Activated CD8-positive, alpha-beta T cell treated with anti-CD3 and anti-CD28 coated beads, Interleukin-2, amount 10 ng/mL, durations not matched to agents 7 days and 5 days (primary cell): ENCODE measurements around the gene TRPC4. TPM values are rescaled to one million over a fixed set of nuclear protein-coding genes. Genes with fewer than 3 reads are reported as not detected.

Source experiments
- ATAC-seq: fragments of 150-1000 bp; cut with Tn5 transposase; one replicate; pipeline ENCODE4 v1.10.0; 2021; ENCODE audit warnings: moderate library complexity
- CTCF ChIA-PET: fragments of 350-600 bp; sonication (Branson Sonifier 250); formaldehyde crosslinking; loops from one replicate; lab custom pipeline; 2021; ENCODE audit warnings: antibody characterized with exemption; lab: Charles Lee
- POLR2A ChIA-PET: fragments of 350-600 bp; sonication (Branson Sonifier 250); formaldehyde crosslinking; loops from one replicate; lab custom pipeline; 2021; ENCODE audit warnings: antibody characterized with exemption; lab: Charles Lee
- DNase-seq: peaks from one replicate; pipeline ENCODE4 v3.0.0-alpha.2; 2020
- H3K27ac Mint-ChIP-seq: one replicate; pipeline ENCODE4 v1.8.0; 2021; ENCODE audit warnings: mild to moderate bottlenecking, mixed read lengths
- H3K27me3 Mint-ChIP-seq: one replicate; pipeline ENCODE4 v1.8.0; 2021; ENCODE audit warnings: low read depth, mixed read lengths
- H3K36me3 Mint-ChIP-seq: one replicate; pipeline ENCODE4 v1.8.0; 2021; ENCODE audit warnings: low read depth, mixed read lengths
- H3K4me1 Mint-ChIP-seq: one replicate; pipeline ENCODE4 v1.8.0; 2021; ENCODE audit warnings: low read depth, mixed read lengths
- H3K4me3 Mint-ChIP-seq: one replicate; pipeline ENCODE4 v1.8.0; 2021; ENCODE audit warnings: mild to moderate bottlenecking, mixed read lengths
- H3K9me3 Mint-ChIP-seq: one replicate; pipeline ENCODE4 v1.8.0; 2022; ENCODE audit warnings: mixed read lengths; ENCODE audit not compliant: insufficient read depth
- total RNA-seq, 2 experiments: library from RNA; stranded (reverse); gene quantifications; one replicate each; pipeline ENCODE4 v1.2.3, GENCODE V29; 2021

Gene TRPC4
- total RNA-seq, 2 experiments from 2014 or later = not detected

- peaks cover 4% of the 10 kb centered on the region for H3K9me3 Mint-ChIP-seq
- no peak overlapping the region for H3K4me3 Mint-ChIP-seq
- DNase-seq (no peak), ATAC-seq (no peak)
- no peaks in the 10 kb centered on the region for H3K4me1 Mint-ChIP-seq
- ChIA-PET CTCF (no interaction called here), POLR2A (no interaction called here)
- H3K27me3 Mint-ChIP-seq = no peaks in the 10 kb centered on the region
- H3K36me3 Mint-ChIP-seq = no peaks in the 10 kb centered on the region
- H3K27ac Mint-ChIP-seq = no peak overlapping the region
Measured at GRCh38 chr13:37884674-37885073, 15.1 kb upstream of the TRPC4 start.

DNA sequence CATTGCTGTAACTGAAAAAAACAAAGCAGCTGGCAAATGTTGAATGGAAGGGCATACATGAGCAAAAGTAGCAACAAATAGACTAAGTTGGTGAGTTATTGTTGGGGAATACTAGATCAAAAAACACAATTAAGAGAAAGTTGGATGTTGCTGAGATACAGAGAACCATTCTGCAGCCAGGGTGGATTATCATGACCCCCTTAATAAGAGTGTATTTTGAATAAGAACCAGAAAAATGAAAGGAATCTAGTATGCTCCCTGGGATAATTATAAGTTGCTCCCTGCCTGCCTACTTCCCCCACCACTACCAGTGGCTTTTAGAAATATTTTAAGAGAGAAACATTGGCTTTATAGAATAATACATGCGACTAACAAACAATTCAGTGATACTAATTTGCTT is 14.5 kb upstream of the TRPC4 start:
- Mint-ChIP-seq H3K4me1 (no peaks in the 10 kb centered on the region), H3K4me3 (no peak overlapping the region), H3K27me3 (no peaks in the 10 kb centered on the region), H3K9me3 (peaks cover 4% of the 10 kb centered on the region), H3K36me3 (no peaks in the 10 kb centered on the region), H3K27ac (no peak overlapping the region)
- ChIA-PET POLR2A (no interaction called here), CTCF (no interaction called here)
- DNase-seq (no peak), ATAC-seq (no peak)

DNA sequence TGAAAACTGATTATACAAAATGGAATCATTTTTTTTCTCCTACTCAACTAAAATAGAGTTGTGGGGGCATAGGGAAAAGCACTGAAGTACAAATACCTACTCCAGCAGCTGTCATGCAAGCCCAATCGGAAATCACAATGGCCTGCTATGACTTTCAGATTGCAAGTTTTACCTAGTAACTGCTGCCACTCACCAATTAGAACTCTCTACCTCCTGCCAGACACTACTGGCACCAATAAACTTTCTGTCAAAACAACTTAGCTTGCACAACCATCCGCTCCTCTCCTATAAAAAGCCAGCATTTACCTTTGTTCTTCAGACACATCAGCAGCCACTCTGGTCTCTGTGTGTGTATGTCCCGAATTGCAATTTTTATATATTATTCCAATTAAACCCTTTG is 9.3 kb upstream of the TRPC4 start:
- no peaks in the 10 kb centered on the region for H3K9me3 Mint-ChIP-seq
- no peaks in the 10 kb centered on the region for H3K27me3 Mint-ChIP-seq
- no peaks in the 10 kb centered on the region for H3K4me1 Mint-ChIP-seq
- POLR2A ChIA-PET = no interaction called here
- no peaks in the 10 kb centered on the region for H3K36me3 Mint-ChIP-seq
- H3K27ac Mint-ChIP-seq = no peak overlapping the region
- no peak overlapping the region for H3K4me3 Mint-ChIP-seq
- no peak for DNase-seq
- CTCF ChIA-PET = no interaction called here
- ATAC-seq = no peak

GRCh38 chr13:37878496-37878895 is 8.9 kb upstream of the TRPC4 start:
- no peak overlapping the region for H3K27ac Mint-ChIP-seq
- no peaks in the 10 kb centered on the region for H3K4me1 Mint-ChIP-seq
- no peaks in the 10 kb centered on the region for H3K36me3 Mint-ChIP-seq
- POLR2A ChIA-PET = no interaction called here
- no peaks in the 10 kb centered on the region for H3K9me3 Mint-ChIP-seq
- no peak for DNase-seq
- no peak for ATAC-seq
- no peak overlapping the region for H3K4me3 Mint-ChIP-seq
- CTCF ChIA-PET = no interaction called here
- no peaks in the 10 kb centered on the region for H3K27me3 Mint-ChIP-seq

GRCh38 chr13:37870895-37871550 is 1.5 kb upstream of the TRPC4 start:
- H3K27me3 Mint-ChIP-seq = peaks cover 18% of the 10 kb centered on the region
- ChIA-PET CTCF (no interaction called here), POLR2A (no interaction called here)
- no peak overlapping the region for H3K27ac Mint-ChIP-seq
- ATAC-seq (no peak), DNase-seq (no peak)
- no peak overlapping the region for H3K4me3 Mint-ChIP-seq
- no peaks in the 10 kb centered on the region for H3K4me1 Mint-ChIP-seq
- H3K36me3 Mint-ChIP-seq = no peaks in the 10 kb centered on the region
- no peaks in the 10 kb centered on the region for H3K9me3 Mint-ChIP-seq

DNA sequence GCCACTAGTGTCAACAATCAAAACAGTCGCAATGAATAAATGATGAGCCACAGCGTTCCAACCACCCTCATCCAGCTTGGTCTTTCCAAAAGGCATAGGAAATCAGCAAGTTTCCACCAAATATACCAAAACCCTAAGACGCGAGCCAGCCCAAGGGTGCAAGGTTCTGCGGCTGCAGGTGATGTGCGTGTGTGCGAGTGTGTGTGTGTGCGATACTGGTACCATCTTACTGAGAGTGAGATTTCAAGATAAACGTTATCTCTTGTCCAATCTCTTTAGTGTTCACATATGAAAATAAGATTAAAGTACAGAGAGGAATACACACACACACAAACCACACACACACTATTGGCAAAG is 895 bp upstream of the TRPC4 start:
- Mint-ChIP-seq H3K9me3 (no peaks in the 10 kb centered on the region), H3K36me3 (no peaks in the 10 kb centered on the region), H3K4me1 (no peaks in the 10 kb centered on the region), H3K27me3 (peaks cover 18% of the 10 kb centered on the region), H3K4me3 (no peak overlapping the region), H3K27ac (no peak overlapping the region)
- DNase-seq = no peak
- ChIA-PET CTCF (no interaction called here), POLR2A (no interaction called here)
- ATAC-seq = no peak

GRCh38 chr13:37869506-37869755 is 141 bp downstream of the TRPC4 start:
- H3K27ac Mint-ChIP-seq = no peak overlapping the region
- DNase-seq (no peak), ATAC-seq (no peak)
- H3K4me3 Mint-ChIP-seq = no peak overlapping the region
- no peaks in the 10 kb centered on the region for H3K4me1 Mint-ChIP-seq
- POLR2A ChIA-PET = no interaction called here
- peaks cover 18% of the 10 kb centered on the region for H3K27me3 Mint-ChIP-seq
- no peaks in the 10 kb centered on the region for H3K9me3 Mint-ChIP-seq
- H3K36me3 Mint-ChIP-seq = no peaks in the 10 kb centered on the region
- CTCF ChIA-PET = no interaction called here

DNA sequence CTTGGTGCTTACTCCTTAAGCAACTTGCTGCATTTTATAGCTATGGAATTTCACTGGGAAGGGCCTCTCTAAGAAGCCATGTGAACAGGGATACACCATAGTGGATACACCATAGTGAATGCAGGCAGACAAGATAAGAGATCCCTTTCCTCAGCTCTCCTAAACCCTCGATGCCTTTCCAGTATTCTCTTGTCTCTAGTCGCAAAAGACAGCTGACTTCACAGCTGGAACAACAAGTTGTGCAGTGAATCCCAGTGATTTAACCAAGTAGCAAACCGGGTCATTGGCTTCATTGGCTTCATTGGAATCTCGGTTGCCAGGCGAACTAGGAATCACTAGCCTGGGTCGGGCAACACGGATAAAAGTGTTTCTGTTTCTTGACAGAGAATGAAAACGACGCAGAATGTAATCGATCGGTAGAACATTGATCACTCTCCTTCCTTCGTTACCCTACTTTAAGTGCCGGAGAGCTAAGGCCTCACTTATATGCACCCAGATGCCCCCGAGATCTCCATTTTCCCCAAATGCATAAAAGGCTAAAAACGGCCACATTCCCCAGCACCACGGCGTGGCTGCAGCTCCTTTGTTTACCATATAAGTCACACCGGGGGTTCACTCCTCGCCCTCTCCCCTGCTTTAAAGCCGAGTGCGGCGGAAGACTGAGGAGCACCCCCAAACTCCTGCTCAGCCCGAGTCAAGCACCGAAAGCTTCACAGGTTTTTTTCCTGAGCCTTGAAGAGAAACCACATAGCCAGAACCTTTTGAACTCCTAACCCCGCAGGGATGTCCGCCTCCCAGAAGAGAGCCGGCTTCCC is 674 bp downstream of the TRPC4 start:
- Mint-ChIP-seq H3K27me3 (peaks cover 18% of the 10 kb centered on the region), H3K4me3 (no peak overlapping the region), H3K27ac (no peak overlapping the region), H3K4me1 (no peaks in the 10 kb centered on the region), H3K36me3 (no peaks in the 10 kb centered on the region), H3K9me3 (no peaks in the 10 kb centered on the region)
- POLR2A ChIA-PET = no interaction called here
- DNase-seq (no peak), ATAC-seq (no peak)
- CTCF ChIA-PET = no interaction called here

- POLR2A ChIA-PET = no interaction called here
- ATAC-seq (no peak), DNase-seq (no peak)
- Mint-ChIP-seq H3K9me3 (no peaks in the 10 kb centered on the region), H3K27me3 (peaks cover 2% of the 10 kb centered on the region), H3K36me3 (no peaks in the 10 kb centered on the region), H3K4me3 (no peak overlapping the region), H3K27ac (no peak overlapping the region), H3K4me1 (no peaks in the 10 kb centered on the region)
- CTCF ChIA-PET = no interaction called here
Measured at GRCh38 chr13:37863708-37864107, 5.9 kb downstream of the TRPC4 start.

GRCh38 chr13:37835392-37835791 is 34.2 kb downstream of the TRPC4 start:
- DNase-seq = no peak
- ChIA-PET POLR2A (no interaction called here), CTCF (no interaction called here)
- Mint-ChIP-seq H3K4me3 (no peak overlapping the region), H3K9me3 (peaks cover 4% of the 10 kb centered on the region), H3K36me3 (peaks cover 1% of the 10 kb centered on the region), H3K27me3 (no peaks in the 10 kb centered on the region), H3K27ac (no peak overlapping the region), H3K4me1 (no peaks in the 10 kb centered on the region)
- ATAC-seq = no peak

- no peak overlapping the region for H3K4me3 Mint-ChIP-seq
- peaks cover 8% of the 10 kb centered on the region for H3K9me3 Mint-ChIP-seq
- DNase-seq (no peak), ATAC-seq (no peak)
- H3K36me3 Mint-ChIP-seq = peaks cover 1% of the 10 kb centered on the region
- H3K4me1 Mint-ChIP-seq = no peaks in the 10 kb centered on the region
- H3K27me3 Mint-ChIP-seq = no peaks in the 10 kb centered on the region
- POLR2A ChIA-PET = no interaction called here
- H3K27ac Mint-ChIP-seq = no peak overlapping the region
- CTCF ChIA-PET = no interaction called here
Measured at GRCh38 chr13:37833411-37833810, 36.2 kb downstream of the TRPC4 start.

DNA sequence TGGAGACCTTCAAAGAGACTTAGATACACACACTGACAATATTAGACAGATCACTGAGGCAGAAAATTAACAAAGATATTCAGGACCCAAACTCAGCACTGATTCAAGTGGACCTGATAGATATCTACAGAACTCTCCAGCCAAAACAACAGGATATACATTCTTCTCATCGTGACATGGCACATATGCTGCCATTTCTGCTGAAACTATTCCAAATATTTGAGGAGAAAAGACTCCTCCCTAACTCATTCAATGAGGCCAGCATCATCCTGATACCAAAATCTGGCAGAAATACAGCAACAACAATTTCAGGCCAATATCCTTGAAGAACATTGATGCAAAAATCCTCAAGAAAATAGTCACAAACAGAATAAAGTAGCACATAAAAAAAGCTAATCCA is 53.3 kb downstream of the TRPC4 start:
- Mint-ChIP-seq H3K9me3 (peaks cover 9% of the 10 kb centered on the region), H3K27ac (no peak overlapping the region), H3K4me1 (no peaks in the 10 kb centered on the region), H3K36me3 (no peaks in the 10 kb centered on the region), H3K4me3 (no peak overlapping the region), H3K27me3 (no peaks in the 10 kb centered on the region)
- POLR2A ChIA-PET = no interaction called here
- CTCF ChIA-PET = no interaction called here
- no peak for DNase-seq
- ATAC-seq = no peak

- Mint-ChIP-seq H3K27ac (no peak overlapping the region), H3K27me3 (no peaks in the 10 kb centered on the region), H3K4me3 (no peak overlapping the region), H3K4me1 (no peaks in the 10 kb centered on the region), H3K9me3 (peaks cover 4% of the 10 kb centered on the region), H3K36me3 (no peaks in the 10 kb centered on the region)
- CTCF ChIA-PET = no interaction called here
- DNase-seq = no peak
- POLR2A ChIA-PET = no interaction called here
- no peak for ATAC-seq
Measured at GRCh38 chr13:37811441-37811840, 58.1 kb downstream of the TRPC4 start.
